BLaER1 treated with 17β-estradiol and CSF1 and Interleukin-3, amounts not matched to agents 10 nM and 100 nM (cell line): ENCODE data around the gene KCNIP4.
"Not testable (repeated sequence)": the region's sequence is repeated elsewhere in the genome, so short reads cannot be mapped to it uniquely, and the experiment has no call there.

ENCODE experiments used
- H3K27ac ChIP-seq, 11 experiments: shearing (Covaris generic); formaldehyde crosslinking; 2 replicates each; pipeline ENCODE4 v1.8.1; 2022
- H3K27me3 ChIP-seq, 11 experiments: shearing (Covaris generic); formaldehyde crosslinking; 2 replicates each; pipeline ENCODE4 v1.8.1; 2022
- H3K36me3 ChIP-seq, 11 experiments: shearing (Covaris generic); formaldehyde crosslinking; 2 replicates each; pipeline ENCODE4 v1.8.1; 2022
- H3K4me1 ChIP-seq, 10 experiments: shearing (Covaris generic); formaldehyde crosslinking; 2 replicates each; pipeline ENCODE4 v1.8.1; 2022
- H3K4me2 ChIP-seq, 11 experiments: shearing (Covaris generic); formaldehyde crosslinking; 2 replicates each; pipeline ENCODE4 v1.8.1; 2022
- H3K4me3 ChIP-seq, 10 experiments: shearing (Covaris generic); formaldehyde crosslinking; 2 replicates each; pipeline ENCODE4 v1.8.1; 2022
- H3K9ac ChIP-seq, 11 experiments: shearing (Covaris generic); formaldehyde crosslinking; 2 replicates each; pipeline ENCODE4 v1.8.1; 2022
- H3K9me3 ChIP-seq, 11 experiments: shearing (Covaris generic); formaldehyde crosslinking; replicated peaks in 1 of 11; 2 replicates each; pipeline ENCODE4 v1.8.1; 2022
- H4K20me1 ChIP-seq, 11 experiments: shearing (Covaris generic); formaldehyde crosslinking; 2 replicates each; pipeline ENCODE4 v1.8.1; 2022
- Cebpa-rat ChIP-seq, 11 experiments: shearing (Covaris generic); IDR thresholded peaks; 2 replicates each; pipeline ENCODE4 v1.8.1; 2022

The KCNIP4 gene

GRCh38 chr4:21374641-21375368 is 573.8 kb downstream of the KCNIP4 start:
- H3K4me3 ChIP-seq = no peak overlapping the region
- no peak overlapping the region for H3K9ac ChIP-seq
- H3K27ac ChIP-seq = no peak overlapping the region
- H3K4me1 ChIP-seq = no peaks in the 10 kb centered on the region
- H3K27me3 ChIP-seq = no peaks in the 10 kb centered on the region
- no peaks in the 10 kb centered on the region for H3K9me3 ChIP-seq
- no peaks in the 10 kb centered on the region for H3K36me3 ChIP-seq
- H3K4me2 ChIP-seq = no peak overlapping the region
- no peaks in the 10 kb centered on the region for H4K20me1 ChIP-seq
- no peak for TF ChIP-seq Cebpa-rat (IDR thresholded peaks at IDR 0.05)

DNA sequence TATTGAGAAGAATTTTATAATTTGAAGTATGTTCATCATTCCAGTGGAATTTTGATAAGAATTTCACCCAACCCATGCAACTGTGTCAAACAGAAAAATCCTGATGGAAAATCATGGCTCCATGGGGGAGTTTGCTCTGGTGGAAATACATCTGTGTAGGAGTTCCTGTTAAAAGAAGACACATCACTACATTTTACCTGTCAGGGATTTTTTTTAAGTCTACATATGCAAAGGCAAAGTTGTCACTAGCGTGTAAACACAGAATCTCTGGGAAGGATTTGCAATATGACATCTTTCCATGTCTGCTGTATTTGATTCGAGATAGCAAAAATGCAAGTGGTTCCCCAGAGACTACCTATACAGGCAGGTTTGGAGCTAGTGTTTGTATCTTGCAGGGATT is 581.0 kb downstream of the KCNIP4 start:
- Histone ChIP-seq H3K4me3 (no peak overlapping the region), H3K36me3 (no peaks in the 10 kb centered on the region), H3K4me1 (no peaks in the 10 kb centered on the region), H3K9me3 (no peaks in the 10 kb centered on the region), H4K20me1 (no peaks in the 10 kb centered on the region), H3K27me3 (no peaks in the 10 kb centered on the region), H3K4me2 (no peak overlapping the region), H3K27ac (no peak overlapping the region), H3K9ac (no peak overlapping the region)
- TF ChIP-seq Cebpa-rat (IDR thresholded peaks at IDR 0.05) = no peak

- Histone ChIP-seq H3K9me3 (no peaks in the 10 kb centered on the region), H4K20me1 (no peaks in the 10 kb centered on the region), H3K4me1 (no peaks in the 10 kb centered on the region), H3K27me3 (no peaks in the 10 kb centered on the region), H3K36me3 (no peaks in the 10 kb centered on the region), H3K27ac (no peak overlapping the region), H3K4me3 (no peak overlapping the region), H3K9ac (no peak overlapping the region), H3K4me2 (no peak overlapping the region)
- TF ChIP-seq Cebpa-rat (IDR thresholded peaks at IDR 0.05) = no peak
Observed at GRCh38 chr4:21366840-21367239, 581.7 kb downstream of the KCNIP4 start.

- TF ChIP-seq Cebpa-rat (IDR thresholded peaks at IDR 0.05) = no peak
Observed at GRCh38 chr4:21366312-21366711, 582.3 kb downstream of the KCNIP4 start.

GRCh38 chr4:21363701-21364100 is 584.9 kb downstream of the KCNIP4 start:
- Histone ChIP-seq H3K4me2 (no peak overlapping the region), H4K20me1 (no peaks in the 10 kb centered on the region), H3K27ac (no peak overlapping the region), H3K4me3 (no peak overlapping the region), H3K9me3 (no peaks in the 10 kb centered on the region), H3K36me3 (no peaks in the 10 kb centered on the region), H3K4me1 (no peaks in the 10 kb centered on the region), H3K9ac (no peak overlapping the region), H3K27me3 (no peaks in the 10 kb centered on the region)
- no peak for TF ChIP-seq Cebpa-rat (IDR thresholded peaks at IDR 0.05)

More at GRCh38 chr4:21366312-21366711, 582.3 kb downstream of the KCNIP4 start:
- no peaks in the 10 kb centered on the region for H3K9me3 ChIP-seq
- no peaks in the 10 kb centered on the region for H3K36me3 ChIP-seq
- no peaks in the 10 kb centered on the region for H4K20me1 ChIP-seq
- H3K9ac ChIP-seq = no peak overlapping the region
- no peak overlapping the region for H3K4me3 ChIP-seq
- H3K27ac ChIP-seq = no peak overlapping the region
- H3K4me1 ChIP-seq = no peaks in the 10 kb centered on the region
- H3K4me2 ChIP-seq = no peak overlapping the region
- H3K27me3 ChIP-seq = no peaks in the 10 kb centered on the region

GRCh38 chr4:21352354-21352753 is 596.2 kb downstream of the KCNIP4 start:
- not testable (repeated sequence) for H3K27me3 ChIP-seq, H3K27ac ChIP-seq, H4K20me1 ChIP-seq, H3K4me2 ChIP-seq, H3K9ac ChIP-seq, H3K4me1 ChIP-seq, H3K4me3 ChIP-seq, H3K36me3 ChIP-seq
- H3K9me3 ChIP-seq = peaks cover 0 to 18% (median 0%) of the 10 kb centered on the region in 11 experiments; a peak in 6 of 22 replicates

- H4K20me1 ChIP-seq = no peaks in the 10 kb centered on the region
- H3K4me2 ChIP-seq = no peak overlapping the region
- H3K27ac ChIP-seq = no peak overlapping the region
- H3K9ac ChIP-seq = no peak overlapping the region
- H3K9me3 ChIP-seq = peaks cover 0 to 18% (median 6%) of the 10 kb centered on the region in 11 experiments; a peak in 9 of 22 replicates
- no peaks in the 10 kb centered on the region for H3K36me3 ChIP-seq
- H3K27me3 ChIP-seq = no peaks in the 10 kb centered on the region
- no peak for TF ChIP-seq Cebpa-rat (IDR thresholded peaks at IDR 0.05)
- no peaks in the 10 kb centered on the region for H3K4me1 ChIP-seq
- no peak overlapping the region for H3K4me3 ChIP-seq
Observed at GRCh38 chr4:21347142-21347541, 601.4 kb downstream of the KCNIP4 start.

DNA sequence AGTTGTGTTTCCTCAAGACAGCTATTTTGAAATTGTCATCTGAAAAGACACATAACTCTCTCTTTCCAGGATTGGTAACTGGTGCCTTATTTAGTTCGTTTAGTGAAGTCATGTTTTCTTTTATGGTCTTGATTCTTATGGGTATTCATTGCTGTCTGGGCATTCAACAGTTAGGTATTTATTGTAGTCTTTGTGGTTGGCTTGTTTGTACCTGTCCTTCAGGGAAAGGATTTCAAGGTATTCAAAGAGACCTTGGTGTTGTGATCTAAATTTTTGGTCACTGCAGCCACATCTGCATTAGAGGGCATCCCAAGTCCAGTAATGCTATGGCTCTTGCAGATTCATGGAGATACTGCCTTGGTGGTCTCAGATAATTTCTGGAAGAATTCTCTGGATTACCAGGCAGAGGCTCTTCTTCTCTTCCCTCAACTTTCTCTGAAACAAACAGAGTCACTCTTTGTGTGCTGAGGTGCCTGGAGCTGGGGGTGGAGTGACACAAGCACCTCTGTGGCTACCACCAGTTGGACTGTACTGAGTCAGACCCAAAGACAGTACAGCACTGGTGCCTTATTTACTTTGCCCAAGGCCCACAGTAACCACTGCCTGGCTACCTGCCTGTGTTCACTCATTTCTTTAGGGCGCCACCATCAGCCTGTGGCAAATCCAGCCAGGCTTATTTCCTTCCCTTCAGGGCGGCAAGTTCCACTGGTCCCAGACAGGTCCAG is 620.4 kb downstream of the KCNIP4 start:
- H3K4me1 ChIP-seq = no peaks in the 10 kb centered on the region
- H3K9me3 ChIP-seq = peaks cover 5 to 16% (median 11%) of the 10 kb centered on the region in 11 experiments; a peak in 15 of 22 replicates
- no peak for TF ChIP-seq Cebpa-rat (IDR thresholded peaks at IDR 0.05)
- H3K27ac ChIP-seq = no peak overlapping the region
- no peaks in the 10 kb centered on the region for H3K36me3 ChIP-seq
- no peak overlapping the region for H3K4me3 ChIP-seq
- H3K9ac ChIP-seq = no peak overlapping the region
- H3K4me2 ChIP-seq = no peak overlapping the region
- H3K27me3 ChIP-seq = no peaks in the 10 kb centered on the region
- H4K20me1 ChIP-seq = no peaks in the 10 kb centered on the region; a peak in 1 of 22 replicates

- no peaks in the 10 kb centered on the region for H4K20me1 ChIP-seq
- TF ChIP-seq Cebpa-rat (IDR thresholded peaks at IDR 0.05) = no peak
- no peak overlapping the region for H3K27ac ChIP-seq
- H3K36me3 ChIP-seq = no peaks in the 10 kb centered on the region
- H3K9me3 ChIP-seq = peaks cover 5 to 13% (median 10%) of the 10 kb centered on the region in 11 experiments; a peak in 15 of 22 replicates
- no peak overlapping the region for H3K4me2 ChIP-seq
- H3K27me3 ChIP-seq = no peaks in the 10 kb centered on the region
- no peak overlapping the region for H3K4me3 ChIP-seq
- no peak overlapping the region for H3K9ac ChIP-seq
- H3K4me1 ChIP-seq = no peaks in the 10 kb centered on the region
Observed at GRCh38 chr4:21320034-21320433, 628.5 kb downstream of the KCNIP4 start.

DNA sequence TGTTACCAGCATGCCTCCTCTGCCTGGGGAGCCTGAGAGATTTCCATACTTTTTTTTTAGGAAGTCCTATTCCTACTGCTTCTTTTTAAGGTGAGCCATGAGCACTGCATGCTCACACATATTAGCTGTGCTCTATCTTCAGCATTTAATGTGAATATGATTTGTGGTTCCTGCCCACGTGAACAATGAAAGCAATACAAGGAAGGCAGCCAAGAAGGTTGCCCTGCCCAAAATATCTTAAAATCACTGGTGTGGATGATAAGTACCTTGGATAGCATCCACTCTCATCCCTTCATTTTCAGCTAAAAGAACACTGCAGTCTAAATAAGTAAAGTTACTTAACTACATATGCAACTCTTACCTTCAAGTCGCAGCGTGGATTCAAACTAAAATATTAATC is 640.9 kb downstream of the KCNIP4 start:
- TF ChIP-seq Cebpa-rat (IDR thresholded peaks at IDR 0.05) = no peak
- Histone ChIP-seq H3K36me3 (no peaks in the 10 kb centered on the region), H3K27ac (no peak overlapping the region), H3K27me3 (no peaks in the 10 kb centered on the region), H3K9me3 (no peaks in the 10 kb centered on the region), H3K4me3 (no peak overlapping the region), H3K9ac (no peak overlapping the region), H3K4me1 (no peaks in the 10 kb centered on the region), H4K20me1 (no peaks in the 10 kb centered on the region), H3K4me2 (no peak overlapping the region)
